ENCODE measurements around the gene TOMM6. TPM values are rescaled to one million over a fixed set of nuclear protein-coding genes. Genes with fewer than 3 reads are reported as not detected.
"Not testable (repeated sequence)": the region's sequence is repeated elsewhere in the genome, so short reads cannot be mapped to it uniquely, and the experiment has no call there.

TOMM6 gene
- total RNA-seq, 1 experiment from 2014 or later, result 83.4 TPM

DNA sequence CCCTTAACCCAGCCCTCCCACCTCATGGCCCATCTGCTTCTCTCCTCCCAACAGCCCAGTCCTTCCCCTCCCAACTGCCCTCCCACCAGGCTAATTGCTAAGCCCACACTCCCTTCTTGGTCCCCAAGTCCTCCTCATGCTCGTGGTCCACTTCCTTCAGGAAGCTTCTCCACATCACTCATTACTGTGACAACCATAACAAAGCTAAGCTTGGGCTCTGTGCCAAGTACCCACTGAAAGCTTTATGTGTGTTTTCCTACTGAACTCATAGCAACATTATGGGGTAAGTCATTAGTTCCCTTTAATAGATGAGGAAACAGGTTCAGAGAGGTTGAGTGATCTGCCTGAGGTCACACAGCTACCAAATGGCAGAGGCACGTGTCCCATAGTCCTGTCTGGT lies 24.0 kb upstream of the TOMM6 start:
- no peak for DNase-seq (ENCODE audit: low spot score)

DNA sequence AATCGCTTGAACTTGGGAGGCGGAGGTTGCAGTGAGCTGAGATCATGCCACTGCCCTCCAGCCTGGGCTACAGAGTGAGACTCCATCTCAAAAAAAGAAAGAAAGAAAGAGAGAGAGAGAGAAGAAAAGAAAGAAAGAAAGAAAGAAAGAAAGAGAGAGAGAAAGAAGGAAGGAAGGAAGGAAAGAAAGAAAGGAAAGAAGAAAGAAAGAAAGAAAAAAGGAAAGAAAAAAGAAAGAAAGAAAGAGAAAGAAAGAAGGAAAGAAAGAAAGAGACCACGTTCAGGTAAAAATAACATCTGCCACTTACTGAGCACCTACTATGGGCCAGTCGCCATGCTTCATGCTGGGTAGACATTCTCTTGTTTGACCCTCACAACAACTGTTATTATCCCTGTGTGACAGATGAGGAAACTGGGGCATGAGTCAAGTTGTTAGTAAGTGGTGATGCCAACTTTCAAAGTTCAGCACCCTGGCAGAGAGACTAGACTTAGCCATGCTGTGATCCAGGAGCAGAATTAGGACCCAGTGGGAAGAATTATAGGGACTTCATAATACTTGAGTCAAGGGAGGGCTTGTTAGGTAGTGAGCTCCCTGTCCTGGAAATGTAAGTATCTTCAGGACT lies 21.3 kb upstream of the TOMM6 start:
- DNase-seq (ENCODE audit: low spot score), result not testable (repeated sequence)

DNA sequence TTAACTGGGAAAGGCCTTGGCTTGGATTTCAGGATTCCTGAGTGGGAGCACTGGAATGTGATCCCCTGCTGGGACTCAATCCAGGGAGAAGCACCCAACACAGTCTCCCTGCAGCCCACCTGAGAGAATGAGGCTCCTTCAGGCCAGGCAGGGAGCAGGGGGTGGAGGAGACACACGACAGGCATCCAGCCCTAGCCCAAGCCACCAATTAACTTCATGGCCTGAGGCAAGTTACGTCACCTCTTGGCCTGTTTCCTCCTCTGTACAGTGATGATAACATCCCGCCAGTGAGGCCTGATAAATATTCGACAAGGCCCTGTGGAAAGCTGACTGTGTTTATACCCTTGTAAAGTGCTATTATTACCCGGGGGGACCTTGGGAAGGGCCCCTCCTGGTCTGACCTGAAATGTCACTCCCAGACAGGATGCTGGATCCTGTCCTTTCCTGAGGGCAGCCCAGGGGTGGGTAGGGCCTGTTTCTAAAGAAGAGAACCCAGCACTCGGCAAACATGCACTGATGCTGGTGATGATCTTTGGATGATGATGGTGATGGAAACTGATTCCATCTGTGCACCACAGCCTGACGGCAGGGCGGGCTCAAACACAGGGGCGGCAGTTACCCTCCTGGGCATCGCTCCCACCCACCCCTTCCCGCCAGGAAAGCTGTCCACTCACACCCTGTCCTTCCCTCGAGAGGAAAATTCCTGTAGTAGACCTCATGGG lies 20.2 kb upstream of the TOMM6 start:
- DNase-seq (ENCODE audit: low spot score), result peak; percentile 56

DNA sequence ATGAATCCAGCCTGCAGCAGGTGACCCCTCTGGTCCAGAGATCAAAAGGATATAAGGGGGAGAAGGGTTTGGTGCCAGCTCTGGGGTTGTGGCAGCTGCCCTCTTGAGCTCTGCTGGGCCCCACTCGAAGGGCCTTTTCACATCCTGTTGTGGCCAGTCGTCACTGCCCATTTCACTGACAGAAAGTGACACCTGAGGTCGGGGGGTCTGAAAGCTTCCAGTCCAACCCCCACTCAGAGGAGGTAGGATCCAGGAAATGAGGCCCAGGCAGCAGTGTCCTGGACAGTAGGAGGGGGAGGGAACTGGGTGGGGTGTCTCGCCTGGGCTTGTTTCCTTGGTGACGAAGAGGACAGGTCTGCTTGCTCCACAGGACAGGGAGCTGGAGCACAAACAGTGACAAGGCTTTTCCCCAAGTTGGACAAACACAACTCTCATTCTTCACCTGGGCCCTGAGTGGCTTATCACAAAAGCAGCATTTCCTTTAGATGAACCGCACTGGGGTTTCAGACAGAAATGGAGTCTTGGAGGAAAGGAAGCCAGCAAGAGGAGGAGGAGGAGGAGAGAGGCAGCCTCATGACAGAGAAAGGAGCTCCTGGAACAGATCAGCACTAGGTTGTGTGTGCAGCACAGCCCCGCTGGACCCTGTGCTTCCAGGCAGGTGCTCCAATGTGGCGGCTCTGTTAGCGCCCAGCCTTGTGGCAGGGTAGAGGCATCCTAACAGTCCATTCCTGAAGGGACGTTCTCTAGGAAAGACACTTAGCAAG lies 18.8 kb upstream of the TOMM6 start:
- DNase-seq (ENCODE audit: low spot score), result peak; percentile 79

DNA sequence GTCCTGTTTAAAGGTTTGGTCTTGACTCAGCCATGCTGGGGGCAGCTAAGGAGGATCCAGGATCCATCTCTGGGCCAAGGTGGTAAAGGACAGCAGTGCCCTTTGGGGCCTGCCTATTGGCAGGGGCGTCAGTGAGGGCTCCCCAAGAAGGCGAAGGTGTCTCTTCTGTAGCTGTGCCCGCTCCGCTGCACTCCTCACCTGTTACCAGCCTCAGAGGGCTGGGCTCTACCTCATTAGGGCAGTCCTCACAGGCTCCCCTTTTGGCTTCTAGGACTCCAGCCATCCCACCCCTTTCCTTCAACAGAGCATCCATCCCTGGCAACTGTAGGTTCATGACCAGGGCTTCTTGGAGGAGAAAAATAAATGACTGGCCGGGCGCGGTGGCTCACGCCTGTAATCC lies 18.1 kb upstream of the TOMM6 start:
- no peak for DNase-seq (ENCODE audit: low spot score)

DNA sequence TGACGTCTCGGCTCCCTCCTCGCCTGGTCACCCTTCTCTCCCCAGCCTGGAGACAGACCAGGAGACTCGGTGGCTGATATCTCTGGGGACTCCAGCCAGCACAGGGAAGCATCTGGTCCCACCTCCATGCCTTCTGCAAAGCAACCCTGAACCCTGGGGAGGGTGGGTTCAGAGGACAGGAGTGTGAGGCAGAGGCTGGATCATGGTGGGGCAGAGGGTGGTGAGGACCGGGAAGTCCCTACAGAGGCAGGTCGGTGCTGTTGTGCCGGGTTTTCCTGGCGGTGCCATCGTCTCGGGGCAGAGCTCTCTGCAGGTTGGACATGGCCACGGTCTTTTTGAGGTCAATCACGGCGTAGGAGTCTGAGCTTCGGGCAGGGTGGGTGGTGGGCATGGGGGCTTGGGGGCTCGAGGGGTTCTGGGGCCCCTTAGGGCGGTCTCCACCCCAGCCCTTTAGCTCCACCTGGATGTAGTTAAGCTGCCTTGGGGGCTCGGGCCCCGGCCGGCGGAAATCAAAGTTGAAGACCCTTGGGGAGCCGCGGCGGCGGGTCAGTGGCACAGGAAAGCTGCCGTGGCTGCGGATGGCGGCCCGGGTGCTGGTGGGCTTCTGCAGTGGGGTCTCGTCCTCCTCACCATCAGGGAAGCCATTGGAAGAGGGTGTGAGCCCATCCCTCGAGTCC lies 17.0 kb upstream of the TOMM6 start:
- no peak for DNase-seq (ENCODE audit: low spot score)

DNA sequence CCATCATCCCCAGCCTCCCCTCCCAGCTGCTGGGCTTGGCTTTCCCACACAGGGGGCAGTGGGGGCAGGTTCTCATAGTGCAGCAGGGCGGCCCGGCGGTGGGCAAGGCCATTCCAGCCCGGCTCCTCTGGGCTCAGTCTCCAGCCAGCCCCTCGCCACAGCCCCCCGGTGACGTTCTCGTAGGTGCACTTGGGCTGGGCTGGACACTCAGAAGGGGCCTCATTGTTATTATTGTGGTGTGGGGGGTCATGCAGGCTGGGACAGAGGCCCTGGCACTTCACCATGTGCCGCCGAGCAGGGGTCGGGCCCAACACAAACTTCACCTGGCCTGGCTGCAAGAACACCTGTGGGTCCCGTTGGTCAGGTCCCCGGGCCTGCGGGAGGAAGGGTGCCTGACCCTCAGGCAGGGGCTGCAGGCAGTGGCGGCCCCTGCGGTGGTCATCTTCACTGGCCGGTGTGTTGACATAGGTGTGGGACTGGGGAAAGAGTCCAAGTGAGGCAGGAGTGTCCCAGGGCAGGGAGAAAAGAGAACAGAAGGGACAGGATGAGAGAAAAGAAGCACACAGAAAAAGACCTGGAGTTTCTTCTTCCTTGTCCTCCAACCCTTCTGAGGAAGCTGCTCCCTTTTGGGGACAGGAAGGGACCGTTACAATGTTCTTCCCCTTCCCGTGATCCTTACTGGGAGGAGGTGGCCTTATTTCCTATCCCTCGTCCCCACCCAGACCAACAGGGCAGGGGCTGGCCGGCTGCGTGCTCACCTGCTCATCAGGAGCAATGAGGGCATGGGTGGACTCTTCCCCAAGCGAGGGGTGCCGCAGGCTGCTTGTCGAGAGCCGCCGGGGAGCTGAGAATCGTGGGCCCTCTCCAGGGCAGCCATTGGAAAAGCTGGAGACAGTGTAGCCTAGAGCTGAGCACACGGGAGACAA lies 16.2 kb upstream of the TOMM6 start:
- no peak for DNase-seq (ENCODE audit: low spot score)

DNA sequence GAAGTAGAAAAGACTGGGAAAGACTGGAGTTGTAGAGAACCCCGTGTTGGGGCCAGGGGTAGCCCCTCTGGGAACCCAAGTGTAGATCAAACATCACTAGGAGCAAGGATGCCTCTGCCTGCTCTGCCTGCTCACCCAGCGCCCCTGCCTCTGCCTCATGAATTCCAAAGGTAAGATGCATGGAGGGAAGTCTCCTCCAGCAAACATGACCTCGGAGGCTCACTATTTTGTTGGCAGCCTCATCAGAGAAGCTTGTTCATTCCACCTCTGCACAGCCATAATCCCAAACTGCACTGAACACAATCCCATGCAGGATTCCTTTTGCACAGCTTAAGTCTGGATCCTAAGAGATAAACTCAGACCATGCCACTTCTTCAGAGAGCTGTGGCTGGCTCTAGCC lies 12.7 kb upstream of the TOMM6 start:
- no peak for DNase-seq (ENCODE audit: low spot score)

DNA sequence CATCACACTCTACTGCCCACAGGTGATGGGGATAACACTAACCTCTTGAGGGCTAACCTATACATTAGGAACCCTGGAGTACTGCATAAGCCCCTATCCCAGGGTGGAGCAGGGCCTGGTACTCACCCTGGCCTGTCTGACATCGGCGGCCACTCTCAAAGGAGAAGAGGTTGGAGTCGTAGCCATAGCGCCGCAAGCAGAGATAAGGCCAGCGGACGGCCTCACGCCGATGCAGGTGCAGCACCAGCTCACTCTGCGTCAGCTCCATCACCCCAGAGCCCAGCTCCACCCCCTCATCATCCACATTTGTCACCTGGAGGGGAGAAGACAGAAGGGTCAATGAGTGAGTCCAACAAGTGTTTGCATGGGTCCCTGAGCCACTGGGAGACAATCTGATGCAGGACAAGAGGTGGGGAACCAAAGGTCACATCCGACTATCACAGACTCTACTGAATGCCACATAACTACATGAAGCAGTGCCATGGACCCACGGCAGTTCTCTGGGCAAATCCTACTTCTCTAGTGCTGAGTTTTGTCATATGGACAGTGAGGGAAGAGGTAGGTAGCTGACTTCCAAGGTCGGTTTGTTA lies 12.1 kb upstream of the TOMM6 start:
- no peak for DNase-seq (ENCODE audit: low spot score)

DNA sequence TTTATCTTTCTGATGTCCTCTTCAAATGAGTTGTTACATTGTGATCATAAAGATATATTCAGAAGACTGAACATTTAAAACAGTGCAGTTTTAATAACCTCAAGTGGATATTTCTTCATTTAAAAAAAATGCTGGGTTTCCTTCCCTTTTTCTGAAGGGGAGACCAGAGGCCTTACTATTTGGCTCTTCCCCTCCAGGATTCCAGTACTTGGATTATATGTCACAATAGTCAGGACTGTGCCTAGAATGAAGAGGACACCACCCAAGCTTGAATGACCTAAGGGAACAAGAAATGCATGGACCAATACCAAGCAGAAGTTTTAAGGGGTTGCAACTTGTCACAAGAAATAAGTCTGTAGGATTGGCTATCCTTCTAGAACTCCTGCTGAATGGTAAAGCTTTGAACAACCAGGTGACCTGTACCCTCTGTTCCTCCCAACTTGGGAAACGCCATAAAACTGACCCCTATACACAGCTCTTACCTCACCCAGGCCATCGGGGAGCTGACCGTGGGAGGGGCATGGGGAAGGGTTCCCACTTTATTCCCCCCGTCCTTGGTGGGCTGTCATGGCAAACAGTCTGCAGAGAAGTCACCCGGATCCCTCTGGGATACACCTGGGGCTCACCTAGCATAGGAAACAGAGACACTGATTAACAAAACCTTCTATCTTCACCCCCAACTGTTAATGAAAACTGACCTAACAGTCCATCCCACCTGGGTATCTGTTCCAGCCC lies 9.8 kb upstream of the TOMM6 start:
- DNase-seq (ENCODE audit: low spot score), result no peak

DNA sequence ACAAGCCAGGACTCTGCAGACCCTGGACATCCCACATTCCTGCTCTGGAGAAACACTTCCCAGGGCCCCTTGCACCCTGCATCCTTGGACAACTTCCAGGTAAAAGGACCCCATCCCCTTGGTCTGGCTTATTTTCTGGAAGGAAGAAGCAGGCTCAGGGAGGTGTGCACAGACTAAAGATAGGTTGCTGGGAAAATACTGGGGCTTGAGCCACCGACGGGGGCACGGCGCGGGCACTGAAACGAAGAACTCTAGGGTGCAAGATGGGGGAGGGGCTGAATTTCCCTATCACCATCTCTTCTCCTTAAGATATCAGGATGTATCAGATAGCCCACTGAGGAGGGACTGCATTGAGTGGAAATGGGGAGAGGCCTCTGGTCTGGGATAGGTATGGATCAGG lies 8.6 kb upstream of the TOMM6 start:
- DNase-seq (ENCODE audit: low spot score), result no peak

DNA sequence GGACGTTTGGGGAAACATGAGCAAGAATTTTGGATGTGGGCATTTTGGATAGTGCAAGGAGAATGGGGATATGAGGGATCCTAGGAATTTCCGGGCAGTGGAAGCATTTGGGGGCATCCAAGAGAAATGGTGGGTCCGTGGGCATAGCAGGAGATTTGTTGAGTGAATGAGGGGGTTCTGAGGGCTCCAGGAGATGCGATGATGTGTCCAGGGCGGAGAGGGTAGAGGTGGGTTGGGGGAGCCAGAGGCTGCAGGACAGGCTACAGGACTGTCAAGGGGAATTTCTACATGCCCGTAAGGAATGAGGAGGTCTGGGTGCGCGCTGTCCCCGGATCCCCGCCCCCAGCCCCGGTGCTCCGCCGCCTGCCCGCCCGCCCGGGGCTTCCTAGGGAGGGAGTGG lies 8.2 kb upstream of the TOMM6 start:
- DNase-seq (ENCODE audit: low spot score), result no peak

DNA sequence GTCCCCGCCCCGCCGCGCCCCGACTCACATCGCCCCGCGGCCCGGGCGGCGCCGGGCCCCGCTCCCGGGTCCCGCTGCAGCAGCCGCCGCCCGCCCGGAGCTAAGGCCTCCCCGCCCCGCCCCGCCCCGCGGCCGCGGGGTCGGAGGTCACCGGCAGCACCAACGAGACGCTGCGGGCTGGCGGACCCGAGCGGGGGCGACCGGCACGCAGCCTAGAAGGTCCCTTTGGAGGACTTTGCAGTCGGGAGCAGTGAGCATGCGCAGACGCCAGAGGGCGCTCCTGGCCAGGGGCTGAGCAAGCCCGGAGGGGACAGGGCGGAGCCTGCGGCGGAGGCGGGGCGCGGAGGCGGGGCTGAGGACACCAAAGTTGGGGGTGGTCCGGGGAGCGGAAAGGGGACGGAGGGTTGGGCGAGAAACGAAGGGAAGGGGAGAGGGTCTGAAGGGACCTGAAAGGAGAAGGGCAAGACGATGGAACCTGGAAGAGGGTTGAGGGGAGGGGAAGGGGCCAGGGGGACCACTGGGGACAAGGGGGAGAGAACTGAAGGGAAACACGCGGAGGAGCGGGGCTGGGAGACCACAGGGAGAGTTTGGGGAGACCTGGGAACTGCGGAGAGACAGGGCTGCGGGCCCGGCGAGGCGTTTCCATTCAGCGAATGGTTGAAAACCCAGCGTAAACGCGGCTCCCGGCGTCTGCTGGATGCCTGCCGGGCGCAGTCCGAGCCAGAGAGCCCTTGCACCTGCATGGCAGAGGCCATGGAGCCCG lies 7.5 kb upstream of the TOMM6 start, which contains the start of gene FRS3:
TSS of gene FRS3 (minus strand) at position 113 of the 763 bp plus-strand sequence. CDS start 2,913 bp downstream, outside the sequence.
- DNase-seq (ENCODE audit: low spot score), result peak; percentile 95

DNA sequence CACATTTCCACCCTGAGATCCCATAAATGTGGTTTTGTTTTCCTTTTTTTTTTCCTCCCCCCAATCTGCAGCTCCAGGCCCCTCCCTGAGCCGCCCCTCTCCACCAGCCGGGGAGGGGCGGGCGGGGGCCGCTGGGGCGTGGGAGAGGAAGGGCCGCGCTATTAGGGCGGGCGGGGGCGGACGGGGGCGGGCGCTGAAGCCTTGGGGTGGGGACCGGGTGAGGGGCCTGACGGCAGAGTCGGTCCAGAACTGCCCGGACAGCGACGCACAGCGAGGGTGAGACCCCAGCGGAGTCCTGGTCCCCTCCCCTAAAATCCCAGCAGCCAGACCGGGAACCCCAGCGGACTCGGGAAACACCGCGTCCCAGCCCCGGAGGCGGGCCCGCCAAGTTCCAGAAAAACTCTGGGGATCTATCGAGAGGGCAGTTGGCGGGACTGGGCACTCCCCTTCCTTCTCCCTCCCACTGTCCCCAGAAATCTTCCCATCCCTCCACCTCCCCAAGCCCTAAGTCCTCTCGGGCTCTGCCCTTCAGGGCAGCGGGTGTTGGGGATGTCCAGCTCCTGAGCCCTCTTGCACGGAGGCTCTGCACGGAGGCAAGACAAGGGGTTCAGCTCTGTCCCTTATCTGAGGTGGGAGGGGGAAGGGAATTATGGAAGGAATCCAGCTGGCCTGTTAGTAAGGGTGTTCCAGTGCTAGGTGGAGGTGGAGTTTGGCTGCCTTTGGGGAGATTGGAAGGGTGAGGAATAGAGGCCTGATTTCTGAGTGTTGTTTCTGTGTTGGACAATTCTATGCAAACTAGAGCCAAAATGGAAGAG lies 6.7 kb upstream of the TOMM6 start, which contains the start of gene PRICKLE4:
TSS of gene PRICKLE4 (plus strand) at position 232 of the 815 bp plus-strand sequence. CDS start 2,692 bp downstream, outside the sequence.
- DNase-seq (ENCODE audit: low spot score), result peak; percentile 75

DNA sequence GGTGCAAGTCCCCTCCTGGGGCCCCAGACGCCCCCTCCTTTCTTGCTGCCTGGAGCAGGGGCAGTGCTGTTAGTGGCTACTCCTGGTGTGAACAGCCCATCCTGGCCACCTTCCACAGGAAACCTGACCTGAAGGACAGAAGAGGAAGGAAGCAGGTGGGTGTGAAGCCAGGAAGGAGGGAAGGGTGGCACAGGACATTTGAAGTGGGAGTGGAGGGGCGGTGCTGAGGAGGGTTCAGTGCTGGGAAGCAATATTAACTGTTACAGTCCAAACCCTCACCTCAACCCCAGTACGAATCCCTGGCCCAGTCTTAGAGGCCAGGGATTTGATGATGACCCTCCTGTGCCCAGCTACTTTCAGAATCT lies 6.1 kb upstream of the TOMM6 start:
- peak; percentile 50 for DNase-seq (ENCODE audit: low spot score)

DNA sequence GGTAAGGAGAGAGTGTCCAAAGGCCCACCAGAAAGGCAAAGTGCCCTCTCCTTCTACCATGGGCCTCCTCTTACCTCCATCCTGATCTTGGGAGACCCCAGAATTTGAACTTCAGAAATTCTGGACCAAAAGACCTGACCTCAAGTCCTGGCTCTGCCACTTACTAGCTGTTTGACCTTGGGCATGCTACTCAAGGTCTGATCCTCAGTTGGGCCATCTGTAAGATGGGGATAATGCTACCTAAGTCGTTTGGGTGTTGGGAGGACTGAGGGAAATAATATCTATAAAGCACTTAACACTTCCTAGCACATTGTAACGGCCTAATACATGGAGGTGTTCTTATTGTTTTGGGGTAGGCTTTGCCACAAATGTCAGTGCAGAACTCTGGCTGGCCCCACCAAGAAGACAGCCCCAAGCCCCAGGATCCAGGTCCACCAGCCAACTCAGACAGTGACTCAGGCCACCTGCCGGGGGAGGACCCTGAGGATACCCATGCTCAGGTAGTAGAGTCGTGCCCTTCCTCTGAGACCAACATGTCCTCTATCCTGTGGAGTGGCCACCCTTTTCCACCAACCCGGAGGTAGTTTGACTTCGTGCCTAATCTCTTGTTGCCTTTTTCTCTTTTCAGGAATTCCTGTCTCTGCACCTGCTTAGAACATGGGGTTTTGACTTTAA lies 4.3 kb upstream of the TOMM6 start:
- DNase-seq (ENCODE audit: low spot score), result no peak

DNA sequence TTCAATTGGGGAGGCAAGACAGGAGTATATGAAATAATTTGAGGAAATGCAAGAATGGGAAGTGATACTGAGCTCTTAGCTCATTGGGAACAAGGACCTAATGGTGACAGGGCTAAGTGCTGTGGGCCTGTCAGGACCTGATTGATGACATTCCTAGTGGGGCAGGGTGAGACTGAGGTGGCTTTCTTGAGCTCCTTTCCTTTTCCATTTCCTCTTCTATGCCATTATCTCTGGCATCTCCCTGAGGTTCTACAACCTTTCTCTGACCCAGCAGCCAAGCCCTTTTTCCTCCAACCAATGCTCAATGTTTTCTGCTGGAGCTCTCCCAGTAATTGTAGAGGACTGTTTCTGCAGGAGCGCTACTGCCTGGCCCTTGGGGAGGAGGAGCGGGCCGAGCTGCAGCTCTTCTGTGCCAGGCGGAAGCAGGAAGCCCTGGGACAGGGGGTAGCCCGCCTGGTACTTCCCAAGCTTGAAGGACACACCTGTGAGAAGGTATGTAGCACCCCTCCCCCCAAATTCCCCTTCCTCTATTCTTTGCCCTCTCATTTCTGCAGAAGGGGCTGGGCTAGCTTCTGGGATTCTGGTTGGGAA lies 2.8 kb upstream of the TOMM6 start:
- peak; percentile 86 for DNase-seq (ENCODE audit: low spot score)
